Keratinocyte (primary cell): Measurements from ENCODE around the gene PYGB. TPM values are rescaled to one million over a fixed set of nuclear protein-coding genes. Genes with fewer than 3 reads are reported as not detected.

Experiments
- DNase-seq: peaks from one replicate; pipeline ENCODE4 v3.0.0-alpha.2; 2011; ENCODE audit warnings: low read depth, missing footprints, low spot score
- FAIRE-seq: peaks from 2 replicates; lab custom pipeline; 2011; peaks lifted over from hg19 to GRCh38; lab: Jason Lieb, UNC
- H2AFZ ChIP-seq: 2 replicates; pipeline ENCODE4 v1.6.0; 2012; ENCODE audit warnings: low read length, control low read depth, inconsistent platforms; ENCODE audit not compliant: control insufficient read depth
- H3K27ac ChIP-seq: 2 replicates; pipeline ENCODE4 v1.5.1; 2011; ENCODE audit warnings: low read length; ENCODE audit not compliant: control insufficient read depth, insufficient read depth
- H3K27me3 ChIP-seq: 3 replicates; pipeline ENCODE4 v1.6.0; 2011; ENCODE audit warnings: low read length; ENCODE audit not compliant: control insufficient read depth, insufficient read depth; ENCODE audit errors: extremely low read depth
- H3K36me3 ChIP-seq, 2 experiments: 2 replicates in 1 of 2; 3 replicates in 1 of 2; pipeline ENCODE4 v1.5.1; 2011; ENCODE audit warnings: low read length in 2 of 2, mild to moderate bottlenecking in 1 of 2; ENCODE audit not compliant: control insufficient read depth in 2 of 2, insufficient read depth in 2 of 2; ENCODE audit errors: extremely low read depth in 1 of 2
- H3K4me1 ChIP-seq: 3 replicates; pipeline ENCODE4 v1.5.1; 2011; ENCODE audit warnings: low read length; ENCODE audit not compliant: control insufficient read depth, insufficient read depth; ENCODE audit errors: extremely low read depth
- H3K4me2 ChIP-seq: 3 replicates; pipeline ENCODE4 v1.6.0; 2011; ENCODE audit warnings: low read depth, low read length; ENCODE audit not compliant: control insufficient read depth, insufficient read depth; ENCODE audit errors: extremely low read depth
- H3K4me3 ChIP-seq, 3 experiments: fragments of 200-600 bp in 1 of 3; sonication (generic) in 1 of 3; 2 replicates in 2 of 3; 3 replicates in 1 of 3; pipeline ENCODE4 v1.5.1; 2011 to 2016; ENCODE audit warnings: low read length in 3 of 3, mild to moderate bottlenecking in 3 of 3, control low read depth in 2 of 3, inconsistent platforms in 1 of 3, low read depth in 1 of 3, mixed read lengths in 1 of 3, mixed run types in 1 of 3, moderate library complexity in 1 of 3; ENCODE audit not compliant: control insufficient read depth in 2 of 3, insufficient read depth in 2 of 3; ENCODE audit errors: extremely low read depth in 1 of 3
- H3K79me2 ChIP-seq: 2 replicates; pipeline ENCODE4 v1.6.0; 2012; ENCODE audit warnings: low read length; ENCODE audit not compliant: control insufficient read depth, insufficient read depth
- H3K9ac ChIP-seq: 3 replicates; pipeline ENCODE4 v1.6.0; 2011; ENCODE audit warnings: low read length; ENCODE audit not compliant: control insufficient read depth, insufficient read depth; ENCODE audit errors: extremely low read depth
- H3K9me1 ChIP-seq: 3 replicates; pipeline ENCODE4 v1.6.0; 2011; ENCODE audit warnings: low read length; ENCODE audit not compliant: control insufficient read depth, insufficient read depth; ENCODE audit errors: extremely low read depth
- H3K9me3 ChIP-seq: 2 replicates; pipeline ENCODE4 v1.5.1; 2012; ENCODE audit warnings: low read depth, low read length; ENCODE audit not compliant: control insufficient read depth
- H4K20me1 ChIP-seq: 3 replicates; pipeline ENCODE4 v1.6.0; 2011; ENCODE audit warnings: low read length; ENCODE audit not compliant: control insufficient read depth, insufficient read depth; ENCODE audit errors: extremely low read depth
- EZH2 ChIP-seq: IDR thresholded peaks from one replicate; pipeline ENCODE4 v1.6.1; 2012; ENCODE audit warnings: inconsistent platforms, mild to moderate bottlenecking, low read length, moderate library complexity
- dilution Hi-C: fragments of 300-500 bp; cut with MboI; formaldehyde crosslinking; loops from one replicate; pipeline ENCODE4 v1.7.0; 2020; ENCODE audit warnings: low sequenced_read_pairs; ENCODE audit not compliant: extremely low pct_ligation_motif_present
- polyA plus RNA-seq, 5 experiments: library from polyadenylated mRNA; depleted of rRNA in 3 of 5; stranded (reverse) in 3 of 5; stranded (forward) in 1 of 5; unstranded in 1 of 5; fragments of >200 nt; gene quantifications; 1 replicate in 1 of 5; 2 replicates in 3 of 5; 3 replicates in 1 of 5; pipeline versions ENCODE4 v1.2.1 to v1.2.3, GENCODE V29; 2011 to 2012; ENCODE audit warnings: missing spikeins in 2 of 5, low read depth in 1 of 5, low replicate concordance in 1 of 5
- TF ChIP-seq, protein P1 (sequence below), 3 experiments: IDR thresholded peaks in 1 of 3; conservative IDR thresholded peaks in 1 of 3; optimal IDR thresholded peaks in 1 of 3; 2 replicates in 2 of 3; 3 replicates in 1 of 3; pipeline versions ENCODE3 to v1.5.1; 2011; ENCODE audit warnings: low read length in 3 of 3, mild to moderate bottlenecking in 3 of 3, moderate library complexity in 2 of 3, control low read depth in 1 of 3, inconsistent platforms in 1 of 3; ENCODE audit not compliant: insufficient read depth in 2 of 3; ENCODE audit errors: extremely low read depth in 1 of 3

Gene PYGB
- polyA plus RNA-seq, 1 donor (not counting 4 experiments of a cell fraction or from before 2014, with no cell fraction given) = 78.3 TPM

DNA sequence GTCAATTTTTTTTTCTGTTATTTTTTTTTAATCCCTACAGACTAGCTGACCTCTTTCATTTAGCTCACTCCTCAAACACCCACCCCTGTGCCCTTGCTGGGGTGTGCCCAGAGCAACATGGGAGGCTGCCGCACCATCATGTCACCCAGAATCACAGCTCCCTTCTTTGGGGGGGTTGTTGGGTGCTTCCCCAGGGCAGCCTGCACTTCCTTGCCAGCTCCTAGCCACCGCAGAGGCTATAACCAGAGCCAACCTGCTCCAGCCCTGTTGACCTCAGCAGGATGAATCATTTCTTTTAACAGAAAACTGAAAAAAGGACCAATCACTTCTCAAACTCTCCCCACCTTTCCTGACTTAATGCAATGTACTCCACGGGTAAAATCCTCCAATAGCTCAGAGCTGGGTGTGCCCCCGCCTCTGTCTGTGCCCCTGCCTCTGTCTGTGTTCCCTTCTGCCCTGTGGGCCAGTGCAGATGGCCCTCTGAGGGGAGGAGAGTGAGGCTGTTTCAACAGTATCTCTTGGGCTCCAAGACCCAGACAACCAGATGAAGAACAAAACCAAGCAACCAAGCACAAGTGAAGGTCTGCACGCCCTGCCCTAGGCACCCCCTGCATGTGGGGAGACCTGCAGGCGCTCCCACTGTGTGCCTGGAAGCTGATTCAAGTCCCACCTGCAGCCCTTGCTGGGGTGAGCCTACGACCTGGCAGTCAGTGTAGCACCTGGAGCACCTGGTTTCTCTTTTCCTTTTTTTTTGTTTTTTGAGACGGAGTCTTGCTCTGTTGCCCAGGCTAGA is 67.7 kb downstream of the PYGB start:
- Histone ChIP-seq H3K4me2 (no peak overlapping the region), H3K36me3 (no peaks in the 10 kb centered on the region), H3K27ac (no peak overlapping the region), H3K9ac (no peak overlapping the region), H4K20me1 (no peaks in the 10 kb centered on the region), H2AFZ (no peak overlapping the region), H3K9me3 (no peaks in the 10 kb centered on the region), H3K9me1 (no peaks in the 10 kb centered on the region), H3K4me3 (no peak overlapping the region), H3K79me2 (no peaks in the 10 kb centered on the region), H3K4me1 (peaks cover 9% of the 10 kb centered on the region), H3K27me3 (no peaks in the 10 kb centered on the region)
- DNase-seq = no peak
- no peak for TF ChIP-seq EZH2
- TF ChIP-seq, protein P1, sequence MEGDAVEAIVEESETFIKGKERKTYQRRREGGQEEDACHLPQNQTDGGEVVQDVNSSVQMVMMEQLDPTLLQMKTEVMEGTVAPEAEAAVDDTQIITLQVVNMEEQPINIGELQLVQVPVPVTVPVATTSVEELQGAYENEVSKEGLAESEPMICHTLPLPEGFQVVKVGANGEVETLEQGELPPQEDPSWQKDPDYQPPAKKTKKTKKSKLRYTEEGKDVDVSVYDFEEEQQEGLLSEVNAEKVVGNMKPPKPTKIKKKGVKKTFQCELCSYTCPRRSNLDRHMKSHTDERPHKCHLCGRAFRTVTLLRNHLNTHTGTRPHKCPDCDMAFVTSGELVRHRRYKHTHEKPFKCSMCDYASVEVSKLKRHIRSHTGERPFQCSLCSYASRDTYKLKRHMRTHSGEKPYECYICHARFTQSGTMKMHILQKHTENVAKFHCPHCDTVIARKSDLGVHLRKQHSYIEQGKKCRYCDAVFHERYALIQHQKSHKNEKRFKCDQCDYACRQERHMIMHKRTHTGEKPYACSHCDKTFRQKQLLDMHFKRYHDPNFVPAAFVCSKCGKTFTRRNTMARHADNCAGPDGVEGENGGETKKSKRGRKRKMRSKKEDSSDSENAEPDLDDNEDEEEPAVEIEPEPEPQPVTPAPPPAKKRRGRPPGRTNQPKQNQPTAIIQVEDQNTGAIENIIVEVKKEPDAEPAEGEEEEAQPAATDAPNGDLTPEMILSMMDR (optimal IDR thresholded peaks at IDR 0.05 in 1 of 3, IDR thresholded peaks at IDR 0.05 in 1 of 3, conservative IDR thresholded peaks at IDR 0.05 in 1 of 3; ENCODE audit: extremely low read depth in 1 of 3, insufficient read depth in 2 of 3, low read length in 3 of 3) = no peak
- dilution Hi-C loops = no loop called here
- FAIRE-seq = no peak

DNA sequence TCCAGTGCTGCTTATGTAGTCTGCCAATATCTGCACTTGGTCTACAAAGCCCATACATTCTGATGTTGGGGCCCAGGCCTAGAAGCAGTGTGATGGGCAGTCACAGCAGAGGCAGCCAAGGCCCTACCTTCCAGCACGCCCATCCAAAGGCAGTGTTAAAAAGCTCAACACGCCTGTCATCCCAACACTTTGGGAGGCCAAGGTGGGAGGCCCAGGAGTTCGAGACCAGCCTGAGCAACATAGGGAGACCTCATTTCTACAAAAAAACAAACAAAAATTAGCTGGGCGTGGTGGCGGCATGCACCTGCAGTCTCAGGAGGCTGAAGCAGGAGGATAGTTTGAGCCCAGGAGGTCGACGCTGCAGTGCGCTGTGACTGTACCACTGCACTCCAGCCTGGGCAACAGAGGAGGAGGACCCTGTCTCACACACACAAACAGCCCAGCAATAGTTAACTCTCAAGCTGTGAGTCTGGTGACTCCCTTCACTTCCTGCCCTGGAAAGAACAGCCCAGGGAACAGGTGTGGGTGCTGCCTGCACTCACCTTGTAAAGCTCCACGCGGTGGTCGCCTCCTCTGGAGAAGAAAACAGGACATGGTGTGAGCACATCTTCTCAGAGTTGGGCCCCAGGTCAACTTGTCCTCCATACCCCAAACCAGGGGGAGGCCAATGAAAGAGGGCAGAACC is 68.8 kb downstream of the PYGB start:
- no peaks in the 10 kb centered on the region for H3K9me3 ChIP-seq
- H2AFZ ChIP-seq = no peak overlapping the region
- H3K27ac ChIP-seq = no peak overlapping the region
- H3K9me1 ChIP-seq = no peaks in the 10 kb centered on the region
- H4K20me1 ChIP-seq = no peaks in the 10 kb centered on the region
- peaks cover 0 to 2% of the 10 kb centered on the region in 2 experiments for H3K36me3 ChIP-seq
- TF ChIP-seq, protein P1 (optimal IDR thresholded peaks at IDR 0.05 in 1 of 3, IDR thresholded peaks at IDR 0.05 in 1 of 3, conservative IDR thresholded peaks at IDR 0.05 in 1 of 3; ENCODE audit: extremely low read depth in 1 of 3, insufficient read depth in 2 of 3, low read length in 3 of 3) = no peak
- no peak for TF ChIP-seq EZH2
- dilution Hi-C loops = no loop called here
- DNase-seq = no peak
- no peaks in the 10 kb centered on the region for H3K27me3 ChIP-seq
- no peaks in the 10 kb centered on the region for H3K4me1 ChIP-seq
- no peak overlapping the region for H3K9ac ChIP-seq
- no peak overlapping the region for H3K4me2 ChIP-seq
- H3K79me2 ChIP-seq = no peaks in the 10 kb centered on the region
- H3K4me3 ChIP-seq = no peak overlapping the region
- FAIRE-seq = no peak
